IMR-90 (cell line): ENCODE results near the gene UBL7. TPM values are rescaled to one million over a fixed set of nuclear protein-coding genes. Genes with fewer than 3 reads are reported as not detected.

Source experiments
- ATAC-seq: fragments of 200-7000 bp; cut with Tn5 transposase; 2 replicates; pipeline ENCODE4 v1.9.1; 2020; ENCODE audit warnings: low read depth, mild to moderate bottlenecking, moderate library complexity
- BruUV-seq: library from RNA; stranded (reverse); fragments of 400-500 nt; replicated peaks from 2 replicates; lab custom pipeline; 2021; lab: Mats Ljungman, UMichigan
- CTCF ChIA-PET: fragments of 300-600 bp; formaldehyde crosslinking; extraction: SDS; loops from one replicate; lab custom pipeline; 2021; ENCODE audit warnings: antibody characterized with exemption; lab: Yijun Ruan, JAX
- POLR2A ChIA-PET: fragments of 300-600 bp; sonication (Branson Sonifier 250); formaldehyde crosslinking; loops from one replicate; lab custom pipeline; 2022; ENCODE audit warnings: antibody characterized with exemption; ENCODE audit not compliant: unreplicated experiment; lab: Charles Lee
- DNase-seq: peaks from one replicate; pipeline ENCODE4 v3.0.0; 2013
- H2AFZ ChIP-seq: replicated peaks from 2 replicates; pipeline ENCODE3; 2013; ENCODE audit warnings: low read length, mild to moderate bottlenecking; ENCODE audit not compliant: poor library complexity
- H2AK5ac ChIP-seq: 2 replicates; pipeline ENCODE4 v1.6.1; 2013; ENCODE audit warnings: low read depth, low read length, inconsistent platforms
- H2AK9ac ChIP-seq: replicated peaks from 2 replicates; pipeline ENCODE3; 2013; ENCODE audit warnings: mild to moderate bottlenecking, low read depth, low read length, moderate library complexity; ENCODE audit not compliant: poor library complexity
- H2BK120ac ChIP-seq: 2 replicates; pipeline ENCODE4 v1.6.1; 2013; ENCODE audit warnings: low read depth, low read length, inconsistent platforms
- H2BK15ac ChIP-seq: 3 replicates; pipeline ENCODE4 v1.6.1; 2013; ENCODE audit warnings: low read depth, low read length, inconsistent platforms
- H2BK20ac ChIP-seq: 2 replicates; pipeline ENCODE4 v1.6.1; 2013; ENCODE audit warnings: low read depth, mild to moderate bottlenecking, inconsistent platforms, low read length, moderate library complexity
- H2BK5ac ChIP-seq: 2 replicates; pipeline ENCODE4 v1.6.1; 2013; ENCODE audit warnings: mild to moderate bottlenecking, low read depth, low read length, inconsistent platforms; ENCODE audit not compliant: poor library complexity, severe bottlenecking
- H3K14ac ChIP-seq: replicated peaks from 2 replicates; pipeline ENCODE4 v1.6.1; 2013; ENCODE audit warnings: low read depth, low read length, inconsistent platforms
- H3K18ac ChIP-seq: 2 replicates; pipeline ENCODE4 v1.6.1; 2013; ENCODE audit warnings: low read depth, low read length, control low read depth
- H3K23ac ChIP-seq: 2 replicates; pipeline ENCODE4 v1.6.1; 2013; ENCODE audit warnings: low read depth, low read length, inconsistent platforms
- H3K27ac ChIP-seq: 2 replicates; pipeline ENCODE4 v1.5.1; 2013; ENCODE audit warnings: mild to moderate bottlenecking, control low read depth, low read length; ENCODE audit not compliant: insufficient read depth
- H3K27me3 ChIP-seq: 2 replicates; pipeline ENCODE4 v1.6.1; 2013; ENCODE audit warnings: low read length; ENCODE audit not compliant: control insufficient read depth, insufficient read depth
- H3K36me3 ChIP-seq: 2 replicates; pipeline ENCODE4 v1.6.1; 2013; ENCODE audit warnings: low read length, mixed read lengths; ENCODE audit not compliant: control insufficient read depth, insufficient read depth
- H3K4ac ChIP-seq: 2 replicates; pipeline ENCODE4 v1.6.1; 2013; ENCODE audit warnings: low read depth, low read length, inconsistent platforms
- H3K4me1 ChIP-seq: 2 replicates; pipeline ENCODE4 v1.6.1; 2013; ENCODE audit warnings: low read length, mixed read lengths; ENCODE audit not compliant: control insufficient read depth, insufficient read depth
- H3K4me2 ChIP-seq: 2 replicates; pipeline ENCODE4 v1.6.1; 2013; ENCODE audit warnings: low read depth, mild to moderate bottlenecking, control low read depth, low read length, moderate library complexity
- H3K4me3 ChIP-seq: 2 replicates; pipeline ENCODE4 v1.5.1; 2013; ENCODE audit warnings: low read depth, mild to moderate bottlenecking, control low read depth, low read length, moderate library complexity; ENCODE audit not compliant: insufficient read depth
- H3K56ac ChIP-seq: 2 replicates; pipeline ENCODE4 v1.6.1; 2013; ENCODE audit warnings: low read length, inconsistent platforms; ENCODE audit not compliant: insufficient read depth; ENCODE audit errors: extremely low read depth
- H3K79me1 ChIP-seq, 2 experiments: 2 replicates each; pipeline ENCODE4 v1.6.1; 2013; ENCODE audit warnings: low read length in 2 of 2, inconsistent platforms in 1 of 2, low read depth in 1 of 2
- H3K9ac ChIP-seq: 2 replicates; pipeline ENCODE4 v1.6.1; 2013; ENCODE audit warnings: low read depth, low read length, control low read depth
- H3K9me1 ChIP-seq: 2 replicates; pipeline ENCODE4 v1.6.1; 2013; ENCODE audit warnings: low read length, inconsistent platforms; ENCODE audit not compliant: insufficient read depth
- H3K9me3 ChIP-seq: 2 replicates; pipeline ENCODE4 v1.6.1; 2013; ENCODE audit warnings: low read length; ENCODE audit not compliant: control insufficient read depth, insufficient read depth
- H4K20me1 ChIP-seq: 2 replicates; pipeline ENCODE4 v1.6.1; 2013; ENCODE audit warnings: low read length, inconsistent platforms; ENCODE audit not compliant: insufficient read depth
- H4K5ac ChIP-seq: 2 replicates; pipeline ENCODE4 v1.6.1; 2013; ENCODE audit warnings: mild to moderate bottlenecking, low read depth, low read length, control low read depth
- H4K8ac ChIP-seq, 2 experiments: 2 replicates each; pipeline ENCODE4 v1.6.1; 2013; ENCODE audit warnings: low read depth in 2 of 2, low read length in 2 of 2, control low read depth in 1 of 2, inconsistent platforms in 1 of 2
- H4K91ac ChIP-seq: 2 replicates; pipeline ENCODE4 v1.6.1; 2013; ENCODE audit warnings: low read depth, low read length, inconsistent platforms; ENCODE audit not compliant: insufficient read depth
- BHLHE40 ChIP-seq: fragments of 150-350 bp; IDR thresholded peaks from 2 replicates; pipeline ENCODE4 v1.6.1; 2016; ENCODE audit warnings: mild to moderate bottlenecking, low read depth, low read length
- CEBPB ChIP-seq: IDR thresholded peaks from 2 replicates; pipeline ENCODE4 v1.6.1; 2012; ENCODE audit warnings: low read depth, low read length, improper control_type of control experiment
- CHD1 ChIP-seq: IDR thresholded peaks from 2 replicates; pipeline ENCODE4 v1.6.1; 2012; ENCODE audit warnings: low read depth, low read length, improper control_type of control experiment
- ELK1 ChIP-seq: fragments of 150-350 bp; IDR thresholded peaks from 2 replicates; pipeline ENCODE4 v1.6.1; 2016; ENCODE audit warnings: low read depth, mild to moderate bottlenecking, low read length, moderate library complexity, borderline replicate concordance
- FOS ChIP-seq: fragments of 150-350 bp; IDR thresholded peaks from 2 replicates; pipeline ENCODE4 v1.6.1; 2016; ENCODE audit warnings: low read depth, low read length
- MAFK ChIP-seq: IDR thresholded peaks from 2 replicates; pipeline ENCODE4 v1.6.1; 2012; ENCODE audit warnings: low read depth, low read length, improper control_type of control experiment
- NFE2L2 ChIP-seq: fragments of 150-350 bp; IDR thresholded peaks from 2 replicates; pipeline ENCODE4 v1.6.1; 2016; ENCODE audit warnings: low read depth, mild to moderate bottlenecking, low read length
- RAD21 ChIP-seq: IDR thresholded peaks from 2 replicates; pipeline ENCODE4 v1.6.1; 2012; ENCODE audit warnings: low read length, improper control_type of control experiment
- RCOR1 ChIP-seq: IDR thresholded peaks from 2 replicates; pipeline ENCODE4 v1.6.1; 2012; ENCODE audit warnings: mild to moderate bottlenecking, low read length, improper control_type of control experiment; ENCODE audit not compliant: insufficient replicate concordance
- WGBS, 2 experiments: methylation state at CpG; one replicate each; pipeline versions ENCODE4 v1.1.5 to v1.1.7; 2013; ENCODE audit warnings: missing lambda C conversion rate in 2 of 2; ENCODE audit not compliant: insufficient read length in 1 of 2; ENCODE audit errors: extremely low coverage in 2 of 2; 5-methylcytosine and 5-hydroxymethylcytosine counted together
- dilution Hi-C: fragments of 300-500 bp; cut with HindIII; formaldehyde crosslinking; loops from one replicate; pipeline ENCODE4 v1.14.3; 2018; ENCODE audit warnings: low sequenced_read_pairs; ENCODE audit not compliant: unreplicated experiment
- in situ Hi-C: fragments of 300-500 bp; cut with MboI; formaldehyde crosslinking; loops from 3 replicates; pipeline ENCODE4 v1.14.3; 2019; ENCODE audit warnings: low sequenced_read_pairs, inconsistent platforms, mixed read lengths
- intact Hi-C: fragments of 100-400 bp; cut with micrococcal nuclease; formaldehyde crosslinking; loops from 2 replicates; pipeline ENCODE4 v1.10.0; 2022
- polyA plus RNA-seq, 3 experiments: library from polyadenylated mRNA; depleted of rRNA; stranded (reverse); fragments of >200 nt; gene quantifications; 2 replicates each; pipeline ENCODE4 v1.2.3, GENCODE V29; 2012; ENCODE audit warnings: low replicate concordance in 1 of 3
- total RNA-seq: library from RNA; depleted of rRNA; stranded (reverse); fragments of >200 nt; gene quantifications from 2 replicates; pipeline ENCODE4 v1.2.3, GENCODE V29; 2012

Gene UBL7
- total and polyA plus RNA-seq, 2 of the 4 experiments (the other 2 are of a cell fraction) = 68.1 to 78.4 TPM

DNA sequence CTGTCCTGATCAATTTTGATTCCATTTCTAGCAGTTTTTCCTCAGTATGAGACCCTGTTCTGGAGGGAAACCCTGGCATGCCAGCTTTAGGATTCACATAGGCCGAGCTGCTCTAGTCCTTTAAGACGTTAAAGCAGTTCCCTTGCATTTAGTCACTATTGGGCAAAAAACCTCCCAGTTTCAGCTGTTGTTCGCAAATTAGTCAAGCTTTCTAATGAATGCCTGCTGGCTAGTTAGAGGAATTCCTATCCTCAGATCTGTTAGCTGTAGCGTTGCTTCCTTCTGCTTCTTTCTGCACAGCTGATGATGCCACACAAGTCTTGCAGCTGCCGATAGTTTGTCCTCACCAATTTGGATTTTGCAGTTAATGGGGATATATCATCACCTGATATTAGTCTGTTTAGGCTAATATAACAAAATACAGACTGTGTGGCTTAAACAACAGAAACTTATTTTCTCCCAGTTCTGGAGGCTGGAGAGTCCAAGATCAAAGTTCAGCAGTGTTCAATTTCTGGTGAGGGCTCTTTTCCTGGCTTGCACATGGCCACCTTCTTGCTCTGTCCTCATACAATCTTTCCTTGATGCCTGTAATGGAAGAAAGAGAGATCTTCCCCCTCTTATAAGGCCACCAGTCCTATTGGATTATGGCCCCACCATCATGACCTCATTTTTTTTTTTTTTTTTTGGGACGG is 7.5 kb upstream of the UBL7 start:
- ChIA-PET POLR2A (no interaction called here), CTCF (no interaction called here)
- no peak for ATAC-seq
- no peaks in the 10 kb centered on the region for H3K4me1 ChIP-seq
- no peak overlapping the region for H2BK120ac ChIP-seq
- H3K23ac ChIP-seq = no peak overlapping the region
- DNase-seq = no peak
- H4K20me1 ChIP-seq = no peaks in the 10 kb centered on the region
- H3K56ac ChIP-seq = no peak overlapping the region
- no peak overlapping the region for H3K4me3 ChIP-seq
- H2BK5ac ChIP-seq = no peak overlapping the region
- H2AK5ac ChIP-seq = no peak overlapping the region
- H3K4ac ChIP-seq = no peak overlapping the region
- no peak overlapping the region for H3K9ac ChIP-seq
- H4K91ac ChIP-seq = no peak overlapping the region
- H3K9me1 ChIP-seq = no peaks in the 10 kb centered on the region; the same call in 1 of the 2 replicates
- no peak overlapping the region for H2BK15ac ChIP-seq
- in situ Hi-C loops = no loop called here
- H3K79me1 ChIP-seq = peaks cover 4 to 5% of the 10 kb centered on the region in 2 experiments; a peak in 2 of 4 replicates
- H2AFZ ChIP-seq = no peak overlapping the region
- H3K27me3 ChIP-seq = no peaks in the 10 kb centered on the region
- no peak overlapping the region for H3K4me2 ChIP-seq
- TF ChIP-seq ELK1 (no peak), NFE2L2 (no peak), CEBPB (no peak), RCOR1 (no peak), CHD1 (no peak), FOS (no peak), RAD21 (no peak), BHLHE40 (no peak), MAFK (no peak)
- no peak overlapping the region for H4K8ac ChIP-seq
- H3K14ac ChIP-seq = no peak overlapping the region
- H2BK20ac ChIP-seq = no peak overlapping the region
- no CpG with 5 or more reads among the region's 6 CpGs for WGBS, 2 experiments
- no peak overlapping the region for H3K18ac ChIP-seq
- no peak overlapping the region for H4K5ac ChIP-seq
- H3K27ac ChIP-seq = no peak overlapping the region
- no peaks in the 10 kb centered on the region for H3K9me3 ChIP-seq
- no peaks in the 10 kb centered on the region; the same call in 1 of the 2 replicates for H3K36me3 ChIP-seq
- intact Hi-C loops = no loop called here
- BruUV-seq = no TSS peak
- dilution Hi-C loops = no loop called here
- H2AK9ac ChIP-seq = no peak overlapping the region
